Endothelial cell (in vitro differentiated cells): ENCODE measurements around the gene MCM3AP. TPM values are rescaled to one million over a fixed set of nuclear protein-coding genes. Genes with fewer than 3 reads are reported as not detected.

Source experiments
- DNase-seq: peaks from one replicate; pipeline ENCODE4 v3.0.0; 2021; ENCODE audit warnings: low spot score
- H3K27ac Mint-ChIP-seq: one replicate; pipeline ENCODE4 v1.8.0; 2021; ENCODE audit warnings: mixed read lengths, inconsistent platforms; ENCODE audit not compliant: unreplicated experiment
- H3K27me3 Mint-ChIP-seq: one replicate; pipeline ENCODE4 v1.8.0; 2021; ENCODE audit warnings: mild to moderate bottlenecking, moderate library complexity, mixed read lengths, inconsistent platforms; ENCODE audit not compliant: unreplicated experiment
- H3K36me3 Mint-ChIP-seq: one replicate; pipeline ENCODE4 v1.8.0; 2021; ENCODE audit warnings: mild to moderate bottlenecking, low read depth, mixed read lengths, inconsistent platforms; ENCODE audit not compliant: unreplicated experiment
- H3K4me1 Mint-ChIP-seq: one replicate; pipeline ENCODE4 v1.8.0; 2021; ENCODE audit warnings: mild to moderate bottlenecking, mixed read lengths, inconsistent platforms; ENCODE audit not compliant: unreplicated experiment
- H3K4me3 Mint-ChIP-seq: one replicate; pipeline ENCODE4 v1.8.0; 2021; ENCODE audit warnings: mild to moderate bottlenecking, mixed read lengths, inconsistent platforms; ENCODE audit not compliant: unreplicated experiment
- H3K9me3 Mint-ChIP-seq: one replicate; pipeline ENCODE4 v1.8.0; 2021; ENCODE audit warnings: mixed read lengths, inconsistent platforms; ENCODE audit not compliant: unreplicated experiment
- total RNA-seq: library from RNA; stranded (reverse); fragmentation: NEBNext Ultra II Directional; extraction: Animal tissue kit (Norgen Biotek cat#: 25700); gene quantifications from one replicate; pipeline ENCODE4 v1.2.1, GENCODE V29; 2021; ENCODE audit not compliant: unreplicated experiment
- TF ChIP-seq, protein P1 (sequence below): fragments of 200-600 bp; sonication (generic); IDR thresholded peaks from one replicate; pipeline ENCODE4 v1.5.0; 2021; ENCODE audit warnings: antibody characterized with exemption; ENCODE audit not compliant: unreplicated experiment

The MCM3AP gene
- total RNA-seq, 1 donor from 2014 or later = 92.1 TPM

DNA sequence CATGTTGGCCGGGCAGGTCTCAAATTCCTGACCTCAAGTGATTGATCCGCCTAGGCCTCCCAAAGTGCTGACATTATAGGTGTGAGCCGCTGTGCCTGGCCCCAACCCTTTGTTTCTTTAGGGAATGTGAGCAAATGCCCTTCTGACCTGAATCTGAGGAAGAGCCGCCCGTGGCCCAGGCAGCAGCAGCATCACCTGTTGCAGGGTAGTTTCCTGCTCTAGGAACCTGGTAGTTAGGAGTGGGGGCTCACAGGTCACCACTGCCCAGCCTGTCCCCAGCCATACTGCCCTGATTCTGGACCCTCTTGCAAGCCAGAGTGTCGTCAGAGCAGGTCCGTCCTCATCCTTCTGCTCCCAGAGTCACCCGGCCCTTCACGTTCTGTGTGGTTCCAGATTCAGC is 13.8 kb upstream of the MCM3AP start:
- Mint-ChIP-seq H3K27me3 (peaks cover 6% of the 10 kb centered on the region), H3K4me1 (peaks cover 2% of the 10 kb centered on the region), H3K4me3 (no peak overlapping the region), H3K27ac (no peak overlapping the region), H3K9me3 (no peaks in the 10 kb centered on the region), H3K36me3 (peaks cover 9% of the 10 kb centered on the region)
- TF ChIP-seq, protein P1, sequence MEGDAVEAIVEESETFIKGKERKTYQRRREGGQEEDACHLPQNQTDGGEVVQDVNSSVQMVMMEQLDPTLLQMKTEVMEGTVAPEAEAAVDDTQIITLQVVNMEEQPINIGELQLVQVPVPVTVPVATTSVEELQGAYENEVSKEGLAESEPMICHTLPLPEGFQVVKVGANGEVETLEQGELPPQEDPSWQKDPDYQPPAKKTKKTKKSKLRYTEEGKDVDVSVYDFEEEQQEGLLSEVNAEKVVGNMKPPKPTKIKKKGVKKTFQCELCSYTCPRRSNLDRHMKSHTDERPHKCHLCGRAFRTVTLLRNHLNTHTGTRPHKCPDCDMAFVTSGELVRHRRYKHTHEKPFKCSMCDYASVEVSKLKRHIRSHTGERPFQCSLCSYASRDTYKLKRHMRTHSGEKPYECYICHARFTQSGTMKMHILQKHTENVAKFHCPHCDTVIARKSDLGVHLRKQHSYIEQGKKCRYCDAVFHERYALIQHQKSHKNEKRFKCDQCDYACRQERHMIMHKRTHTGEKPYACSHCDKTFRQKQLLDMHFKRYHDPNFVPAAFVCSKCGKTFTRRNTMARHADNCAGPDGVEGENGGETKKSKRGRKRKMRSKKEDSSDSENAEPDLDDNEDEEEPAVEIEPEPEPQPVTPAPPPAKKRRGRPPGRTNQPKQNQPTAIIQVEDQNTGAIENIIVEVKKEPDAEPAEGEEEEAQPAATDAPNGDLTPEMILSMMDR = no peak
- no peak for DNase-seq

DNA sequence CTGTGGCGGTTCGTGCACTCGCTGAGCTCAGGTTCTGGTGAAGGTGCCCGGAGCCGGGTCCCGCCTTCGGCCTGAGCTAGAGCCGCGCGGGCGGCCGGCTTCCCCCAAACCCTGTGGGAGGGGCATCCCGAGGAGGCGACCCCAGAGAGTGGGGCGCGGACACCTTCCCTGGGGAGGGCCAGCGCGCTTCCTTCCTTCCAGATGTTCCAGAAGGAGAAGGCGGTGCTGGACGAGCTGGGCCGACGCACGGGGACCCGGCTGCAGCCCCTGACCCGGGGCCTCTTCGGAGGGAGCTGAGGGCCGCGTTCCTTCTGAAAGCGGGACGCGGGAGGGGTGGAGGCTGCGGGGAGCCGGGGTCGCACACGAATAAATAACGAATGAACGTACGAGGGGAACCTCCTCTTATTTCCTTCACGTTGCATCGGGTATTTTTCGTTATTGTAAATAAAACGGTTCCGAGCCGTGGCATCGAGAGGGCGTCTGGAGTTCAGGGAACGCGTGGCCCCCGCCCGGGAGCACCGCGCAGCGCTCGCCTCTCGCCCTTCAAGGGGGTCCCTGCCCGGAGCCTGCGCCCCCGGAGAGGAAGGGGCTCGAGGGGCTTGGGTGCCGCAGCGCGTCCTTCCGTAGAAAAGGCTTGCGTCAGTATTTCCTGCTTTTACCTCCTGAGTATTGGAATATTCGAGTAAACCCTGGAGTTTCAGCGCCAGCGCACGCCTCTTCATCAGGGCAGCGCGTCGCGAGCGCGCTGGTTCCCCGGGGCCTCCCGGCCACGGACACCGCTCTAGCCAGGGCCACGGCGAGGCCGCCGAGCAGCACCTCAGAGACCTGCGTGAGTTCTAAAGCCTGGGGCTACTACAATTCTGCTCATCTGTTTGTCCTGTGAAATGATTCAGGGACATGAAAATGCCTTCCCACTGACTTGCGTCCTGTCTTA is 12.2 kb upstream of the MCM3AP start:
- Mint-ChIP-seq H3K27ac (peak overlapping the region; percentile 52), H3K4me1 (peaks cover 2% of the 10 kb centered on the region), H3K27me3 (peaks cover 6% of the 10 kb centered on the region), H3K36me3 (peaks cover 9% of the 10 kb centered on the region), H3K9me3 (no peaks in the 10 kb centered on the region), H3K4me3 (peak overlapping the region; percentile 78)
- TF ChIP-seq, protein P1 = no peak
- DNase-seq = peak; percentile 33

DNA sequence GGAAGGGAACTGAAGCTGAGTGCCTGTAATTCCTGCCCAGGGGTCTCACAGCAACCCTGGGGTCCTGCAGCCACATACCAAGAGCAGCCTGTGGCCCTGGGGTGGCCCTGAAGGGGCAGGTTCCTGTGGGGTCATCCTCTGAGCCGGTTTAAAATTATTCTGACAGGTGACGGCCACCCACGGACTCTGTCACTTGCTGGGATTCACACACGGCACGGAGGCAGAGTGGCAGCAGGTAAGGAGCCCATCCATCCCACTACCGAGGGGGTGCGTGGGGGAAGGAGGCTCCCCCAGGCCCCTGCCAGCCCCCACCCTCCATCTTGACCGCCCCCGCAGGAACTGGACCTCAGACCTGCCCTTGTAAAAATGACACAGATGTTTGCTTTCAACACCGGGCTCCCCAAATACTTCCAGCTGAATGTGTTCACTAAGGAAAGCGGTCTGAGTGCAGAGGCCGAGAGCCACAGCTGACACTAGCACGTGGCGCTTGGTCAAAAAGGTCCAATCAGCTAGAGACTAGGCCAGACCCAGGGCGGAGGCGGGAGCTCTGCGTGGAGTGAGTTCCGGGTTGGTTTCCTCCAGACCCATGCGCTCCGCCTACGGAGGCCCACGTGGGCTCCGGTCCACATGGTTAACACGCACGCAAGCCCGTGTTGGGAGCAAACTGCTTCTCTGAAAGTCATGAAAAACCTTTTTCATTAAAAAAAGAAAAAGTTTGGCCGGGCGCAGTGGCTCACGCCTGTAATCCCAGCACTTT is 10.8 kb upstream of the MCM3AP start:
- peaks cover 20% of the 10 kb centered on the region for H3K36me3 Mint-ChIP-seq
- no peak for DNase-seq
- H3K27ac Mint-ChIP-seq = no peak overlapping the region
- H3K4me3 Mint-ChIP-seq = no peak overlapping the region
- peaks cover 6% of the 10 kb centered on the region for H3K27me3 Mint-ChIP-seq
- TF ChIP-seq, protein P1 = no peak
- peaks cover 2% of the 10 kb centered on the region for H3K4me1 Mint-ChIP-seq
- H3K9me3 Mint-ChIP-seq = no peaks in the 10 kb centered on the region

DNA sequence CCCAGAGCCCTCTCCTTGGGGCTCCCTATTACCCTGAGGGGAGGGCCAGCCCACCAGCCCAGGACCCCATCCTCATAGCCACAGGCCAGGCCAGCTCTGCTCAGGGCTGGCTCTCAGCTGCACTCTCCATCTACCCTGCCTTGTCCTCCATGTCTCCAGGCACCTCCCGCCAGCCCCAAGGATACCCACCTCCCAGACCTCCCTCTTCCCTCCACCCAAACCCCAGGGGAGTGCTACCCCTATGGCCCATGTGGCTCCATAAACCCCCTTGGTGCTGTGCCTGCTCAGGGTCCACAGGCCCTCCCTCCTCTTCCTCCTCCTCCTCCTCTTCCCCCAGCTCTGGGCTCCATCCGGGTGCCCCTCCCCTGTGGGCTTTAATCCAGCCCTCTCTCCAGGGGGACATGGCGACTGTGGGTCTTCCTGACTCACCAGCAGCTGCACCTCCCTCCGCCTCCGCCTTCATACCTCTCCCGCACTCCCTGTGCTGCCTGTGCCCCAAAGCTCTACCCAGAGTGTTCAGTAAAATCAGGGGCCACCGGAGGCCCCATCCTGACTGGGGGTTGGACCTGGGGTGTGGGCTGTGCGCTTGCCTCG is 9.9 kb upstream of the MCM3AP start:
- Mint-ChIP-seq H3K27me3 (peaks cover 6% of the 10 kb centered on the region), H3K4me1 (peaks cover 2% of the 10 kb centered on the region), H3K36me3 (peaks cover 17% of the 10 kb centered on the region), H3K27ac (no peak overlapping the region), H3K9me3 (no peaks in the 10 kb centered on the region), H3K4me3 (no peak overlapping the region)
- TF ChIP-seq, protein P1 = no peak
- DNase-seq = no peak
